Psoas muscle (tissue), 8 donors: Measurements from ENCODE around the gene TALDO1. TPM values are rescaled to one million over a fixed set of nuclear protein-coding genes. Genes with fewer than 3 reads are reported as not detected.

ENCODE experiments used
- ATAC-seq, 4 donors: fragments of 200-7000 bp; cut with Tn5 transposase; one replicate each; pipeline ENCODE4 v1.9.1; 2020; ENCODE audit warnings: moderate library complexity in 3 of 4, mild to moderate bottlenecking in 2 of 4
- DNase-seq, 2 donors: peaks; one replicate each; pipeline ENCODE4 v3.0.0-alpha.2; 2020
- H3K27ac ChIP-seq: fragments of 200-600 bp; one replicate; pipeline ENCODE4 v1.8.0; 2022
- H3K27me3 ChIP-seq, 3 donors: fragments of 200-600 bp in 1 of 3; one replicate each; pipeline versions ENCODE4 v1.6.1 to v1.8.0; 2013 to 2022; ENCODE audit warnings: low read length in 2 of 3, mild to moderate bottlenecking in 2 of 3, moderate library complexity in 1 of 3; ENCODE audit not compliant: insufficient read depth in 3 of 3
- H3K36me3 ChIP-seq, 2 donors: fragments of 200-600 bp in 1 of 2; one replicate each; pipeline versions ENCODE4 v1.6.1 to v1.8.0; 2013 to 2022; ENCODE audit warnings: low read depth in 1 of 2, mild to moderate bottlenecking in 1 of 2, moderate library complexity in 1 of 2; ENCODE audit not compliant: insufficient read depth in 1 of 2
- H3K4me1 ChIP-seq: fragments of 200-600 bp; one replicate; pipeline ENCODE4 v1.8.0; 2022
- H3K4me3 ChIP-seq: fragments of 200-600 bp; one replicate; pipeline ENCODE4 v1.8.0; 2022; ENCODE audit warnings: mild to moderate bottlenecking
- H3K9me3 ChIP-seq: fragments of 200-600 bp; one replicate; pipeline ENCODE4 v1.8.0; 2022
- WGBS, 3 donors: extraction: QIAGEN DNeasy Blood & Tissue Kit; methylation state at CpG; one replicate each; pipeline versions ENCODE4 v1.1.6 to v1.1.7; 2013; 5-methylcytosine and 5-hydroxymethylcytosine counted together
- intact Hi-C, 2 donors: fragments of 100-400 bp; cut with DNase I; formaldehyde crosslinking; loops; one replicate each; pipeline versions ENCODE4 v1.11.0 to v1.14.2; 2022
- polyA plus RNA-seq, 3 donors: library from polyadenylated mRNA; stranded (reverse); fragments of 200-250 nt; gene quantifications; one replicate each; pipeline ENCODE4 v1.2.3, GENCODE V29; 2013
- total RNA-seq, 4 donors: library from RNA; stranded (reverse); fragmentation: NEBNext Ultra II Directional in 2 of 4; extraction: Animal tissue kit (Norgen Biotek cat#: 25700) in 2 of 4; gene quantifications; one replicate each; pipeline versions ENCODE4 v1.2.1 to v1.2.4, GENCODE V29; 2021 to 2023
- TF ChIP-seq, protein P1 (sequence below): fragments of 200-600 bp; IDR thresholded peaks from one replicate; pipeline ENCODE4 v1.8.0; 2022; ENCODE audit warnings: antibody characterized with exemption
- donor health status: healthy with polysubstance abuse.
- donor health status: DM: no; HTN: no; CAD: no; lungs with moderate emphysema.
- donor health status: Bipolar disorder and iron deficiency.
- donor health status: healthy.
- donor health status: DM: yes; HTN: yes; CAD: no.
- donor health status: DM: no; HTN: no; CAD: no.
- donor health status: DM: no; HTN: no; CAD: no.
- donor health status: DM: yes; HTN: yes; CAD: no.

TALDO1 gene
- total and polyA plus RNA-seq, 7 donors, result 58.7 to 140 (median 77.7) TPM

DNA sequence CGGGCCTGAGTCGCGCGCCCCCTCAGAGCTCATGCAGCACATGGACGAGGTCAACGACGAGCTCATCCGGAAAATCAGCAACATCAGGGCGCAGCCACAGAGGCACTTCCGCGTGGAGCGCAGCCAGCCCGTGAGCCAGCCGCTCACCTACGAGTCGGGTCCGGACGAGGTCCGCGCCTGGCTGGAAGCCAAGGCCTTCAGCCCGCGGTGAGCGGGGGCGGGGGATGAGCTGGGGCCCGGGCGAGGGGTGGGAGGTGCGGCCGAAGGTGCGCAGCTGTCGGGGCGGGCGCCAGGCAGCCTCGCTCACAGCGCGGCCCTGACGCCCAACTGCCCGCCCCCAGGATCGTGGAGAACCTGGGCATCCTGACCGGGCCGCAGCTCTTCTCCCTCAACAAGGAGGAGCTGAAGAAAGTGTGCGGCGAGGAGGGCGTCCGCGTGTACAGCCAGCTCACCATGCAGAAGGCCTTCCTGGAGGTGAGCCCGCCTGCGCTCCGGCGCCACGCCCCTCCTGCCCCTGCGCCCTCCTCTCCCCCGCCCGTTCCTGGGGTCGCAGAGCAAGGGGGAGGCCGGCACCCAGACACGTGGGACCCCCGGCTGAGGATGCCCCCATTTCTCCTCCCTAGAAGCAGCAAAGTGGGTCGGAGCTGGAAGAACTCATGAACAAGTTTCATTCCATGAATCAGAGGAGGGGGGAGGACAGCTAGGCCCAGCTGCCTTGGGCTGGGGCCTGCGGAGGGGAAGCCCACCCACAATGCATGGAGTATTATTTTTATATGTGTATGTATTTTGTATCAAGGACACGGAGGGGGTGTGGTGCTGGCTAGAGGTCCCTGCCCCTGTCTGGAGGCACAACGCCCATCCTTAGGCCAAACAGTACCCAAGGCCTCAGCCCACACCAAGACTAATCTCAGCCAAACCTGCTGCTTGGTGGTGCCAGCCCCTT is 20.7 kb upstream of the TALDO1 start:
- 10 to 13% (median 13%) methylated on average over 47 to 61 of the region's 61 CpGs for WGBS, 3 donors
- TF ChIP-seq, protein P1, sequence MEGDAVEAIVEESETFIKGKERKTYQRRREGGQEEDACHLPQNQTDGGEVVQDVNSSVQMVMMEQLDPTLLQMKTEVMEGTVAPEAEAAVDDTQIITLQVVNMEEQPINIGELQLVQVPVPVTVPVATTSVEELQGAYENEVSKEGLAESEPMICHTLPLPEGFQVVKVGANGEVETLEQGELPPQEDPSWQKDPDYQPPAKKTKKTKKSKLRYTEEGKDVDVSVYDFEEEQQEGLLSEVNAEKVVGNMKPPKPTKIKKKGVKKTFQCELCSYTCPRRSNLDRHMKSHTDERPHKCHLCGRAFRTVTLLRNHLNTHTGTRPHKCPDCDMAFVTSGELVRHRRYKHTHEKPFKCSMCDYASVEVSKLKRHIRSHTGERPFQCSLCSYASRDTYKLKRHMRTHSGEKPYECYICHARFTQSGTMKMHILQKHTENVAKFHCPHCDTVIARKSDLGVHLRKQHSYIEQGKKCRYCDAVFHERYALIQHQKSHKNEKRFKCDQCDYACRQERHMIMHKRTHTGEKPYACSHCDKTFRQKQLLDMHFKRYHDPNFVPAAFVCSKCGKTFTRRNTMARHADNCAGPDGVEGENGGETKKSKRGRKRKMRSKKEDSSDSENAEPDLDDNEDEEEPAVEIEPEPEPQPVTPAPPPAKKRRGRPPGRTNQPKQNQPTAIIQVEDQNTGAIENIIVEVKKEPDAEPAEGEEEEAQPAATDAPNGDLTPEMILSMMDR, result no peak
- ATAC-seq, result no peak
- no peaks in the 10 kb centered on the region for H3K36me3 ChIP-seq
- H3K27ac ChIP-seq, result no peak overlapping the region
- peak; percentile 47 to 64 for DNase-seq
- H3K27me3 ChIP-seq, result peaks cover 0 to 53% (median 24%) of the 10 kb centered on the region in 3 donors
- H3K4me3 ChIP-seq, result peak overlapping the region; percentile 40
- no peaks in the 10 kb centered on the region for H3K9me3 ChIP-seq
- intact Hi-C loops, result no loop called here
- peaks cover 11% of the 10 kb centered on the region for H3K4me1 ChIP-seq

DNA sequence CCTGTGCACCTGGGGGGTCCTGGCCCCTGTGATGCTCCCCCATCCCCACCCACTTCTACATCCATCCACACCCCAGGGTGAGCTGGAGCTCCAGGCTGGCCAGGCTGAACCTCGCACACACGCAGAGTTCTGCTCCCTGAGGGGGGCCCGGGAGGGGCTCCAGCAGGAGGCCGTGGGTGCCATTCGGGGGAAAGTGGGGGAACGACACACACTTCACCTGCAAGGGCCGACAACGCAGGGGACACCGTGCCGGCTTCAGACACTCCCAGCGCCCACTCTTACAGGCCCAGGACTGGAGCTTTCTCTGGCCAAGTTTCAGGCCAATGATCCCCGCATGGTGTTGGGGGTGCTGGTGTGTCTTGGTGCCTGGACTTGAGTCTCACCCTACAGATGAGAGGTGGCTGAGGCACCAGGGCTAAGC is 20.0 kb upstream of the TALDO1 start:
- TF ChIP-seq, protein P1, result no peak
- no peak overlapping the region for H3K4me3 ChIP-seq
- intact Hi-C loops, result no loop called here
- ATAC-seq (no peak), DNase-seq (no peak)
- H3K27me3 ChIP-seq, result peaks cover 0 to 46% (median 17%) of the 10 kb centered on the region in 3 donors
- no peaks in the 10 kb centered on the region for H3K36me3 ChIP-seq
- H3K4me1 ChIP-seq, result peaks cover 11% of the 10 kb centered on the region
- peak overlapping the region; percentile 46 for H3K27ac ChIP-seq
- H3K9me3 ChIP-seq, result no peaks in the 10 kb centered on the region
- 75 to 90% (median 90%) methylated on average over 12 of the region's 12 CpGs for WGBS, 3 donors

DNA sequence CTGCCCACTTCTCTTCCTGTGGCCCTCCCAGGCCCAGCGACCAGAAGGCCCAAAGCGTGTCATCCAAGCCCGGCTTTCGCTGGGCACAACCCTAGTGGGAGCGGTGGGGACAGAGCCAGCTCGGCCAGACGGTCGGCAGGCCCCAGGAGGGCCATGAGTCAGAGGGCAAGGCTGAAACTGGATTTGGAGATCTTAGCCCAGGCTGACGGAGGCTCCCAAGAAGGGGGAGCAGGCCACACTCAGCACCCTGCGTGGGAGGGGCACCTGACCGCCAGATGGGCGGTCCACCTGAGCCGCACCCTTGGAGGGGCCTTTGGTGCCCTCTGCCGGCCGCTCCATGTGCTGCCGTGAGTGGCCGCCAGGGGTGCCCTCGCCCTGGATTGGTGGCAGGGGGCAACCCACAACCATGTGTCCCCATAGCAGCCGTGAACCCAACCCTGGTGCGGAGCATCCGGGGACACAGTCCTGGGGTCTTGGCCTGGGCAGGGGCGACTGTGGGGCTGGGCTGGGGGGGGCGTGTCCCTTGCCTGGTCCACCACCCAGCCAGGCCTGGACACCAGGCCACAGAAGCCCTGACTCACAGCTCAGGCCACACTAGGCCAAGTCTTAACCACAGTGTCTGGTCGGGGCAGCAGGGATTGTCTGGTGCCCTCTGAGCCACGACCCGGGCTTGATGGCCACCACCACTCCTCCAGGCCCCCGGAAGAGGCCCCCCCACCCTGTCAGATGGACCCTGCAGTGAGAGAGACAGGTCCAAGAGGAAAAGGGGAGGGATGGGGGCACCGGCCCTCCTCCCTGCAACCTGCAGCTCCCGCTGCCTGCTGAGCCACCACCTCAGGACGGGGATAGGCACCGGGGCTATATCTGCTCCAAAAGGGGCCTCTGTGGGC is 19.2 kb upstream of the TALDO1 start:
- ATAC-seq, result peak; percentile 90 to 96 (median 94)
- Histone ChIP-seq H3K9me3 (no peaks in the 10 kb centered on the region), H3K27me3 (peaks cover 0 to 40% (median 13%) of the 10 kb centered on the region in 3 donors), H3K36me3 (no peaks in the 10 kb centered on the region), H3K4me1 (peaks cover 11% of the 10 kb centered on the region), H3K27ac (peak overlapping the region; percentile 46), H3K4me3 (no peak overlapping the region)
- TF ChIP-seq, protein P1, result peak; percentile 97
- intact Hi-C loops, result no loop called here
- WGBS, 3 donors, result 23 to 26% (median 25%) methylated on average over 30 to 31 of the region's 31 CpGs
- DNase-seq, result peak; percentile 88 to 92

DNA sequence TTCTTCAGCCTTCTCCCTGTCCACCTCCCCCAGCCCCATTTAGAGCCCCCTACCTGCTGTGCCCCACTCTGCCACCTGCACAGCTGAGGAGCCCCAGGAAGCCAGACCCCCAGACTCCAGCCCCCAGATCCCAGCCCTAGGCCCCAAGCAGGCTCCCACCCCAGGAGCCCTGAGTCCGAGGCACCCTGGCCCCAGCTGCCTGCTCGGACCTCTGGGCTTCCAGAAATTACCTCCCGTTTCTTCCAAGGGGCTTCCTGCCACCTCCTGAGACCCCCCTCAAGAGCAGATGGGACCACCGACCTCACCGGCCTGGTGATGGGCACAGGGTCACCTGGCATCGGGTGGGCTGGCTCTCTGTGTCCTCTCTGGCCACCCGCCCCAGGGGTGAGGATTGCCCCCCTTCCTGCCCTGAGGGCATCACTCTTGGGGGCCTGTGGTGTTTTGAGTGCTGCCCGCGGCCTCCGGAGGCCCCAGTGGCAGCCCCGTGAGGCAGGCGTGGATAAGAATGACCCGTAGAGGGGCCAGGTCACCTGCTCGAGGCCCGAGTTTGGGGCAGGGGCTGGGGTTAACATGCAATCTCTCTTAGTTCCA is 18.3 kb upstream of the TALDO1 start:
- TF ChIP-seq, protein P1, result no peak
- peaks cover 11% of the 10 kb centered on the region for H3K4me1 ChIP-seq
- H3K27me3 ChIP-seq, result peaks cover 0 to 32% (median 13%) of the 10 kb centered on the region in 3 donors
- H3K9me3 ChIP-seq, result no peaks in the 10 kb centered on the region
- H3K36me3 ChIP-seq, result no peaks in the 10 kb centered on the region
- no peak overlapping the region for H3K4me3 ChIP-seq
- H3K27ac ChIP-seq, result no peak overlapping the region
- DNase-seq (no peak), ATAC-seq (no peak)
- intact Hi-C loops, result no loop called here
- 81 to 84% (median 82%) methylated on average over 15 of the region's 15 CpGs for WGBS, 3 donors
